HG03175 (cell line): ENCODE measurements around the gene PPL.
"Not testable (repeated sequence)": the region's sequence is repeated elsewhere in the genome, so short reads cannot be mapped to it uniquely, and the experiment has no call there.

Experiments used
- ATAC-seq: cut with Tn5 transposase; IDR thresholded peaks from one replicate; pipeline ENCODE4 v1.9.1; 2021; ENCODE audit warnings: mild to moderate bottlenecking, moderate library complexity; ENCODE audit not compliant: unreplicated experiment

The PPL gene, protein sequence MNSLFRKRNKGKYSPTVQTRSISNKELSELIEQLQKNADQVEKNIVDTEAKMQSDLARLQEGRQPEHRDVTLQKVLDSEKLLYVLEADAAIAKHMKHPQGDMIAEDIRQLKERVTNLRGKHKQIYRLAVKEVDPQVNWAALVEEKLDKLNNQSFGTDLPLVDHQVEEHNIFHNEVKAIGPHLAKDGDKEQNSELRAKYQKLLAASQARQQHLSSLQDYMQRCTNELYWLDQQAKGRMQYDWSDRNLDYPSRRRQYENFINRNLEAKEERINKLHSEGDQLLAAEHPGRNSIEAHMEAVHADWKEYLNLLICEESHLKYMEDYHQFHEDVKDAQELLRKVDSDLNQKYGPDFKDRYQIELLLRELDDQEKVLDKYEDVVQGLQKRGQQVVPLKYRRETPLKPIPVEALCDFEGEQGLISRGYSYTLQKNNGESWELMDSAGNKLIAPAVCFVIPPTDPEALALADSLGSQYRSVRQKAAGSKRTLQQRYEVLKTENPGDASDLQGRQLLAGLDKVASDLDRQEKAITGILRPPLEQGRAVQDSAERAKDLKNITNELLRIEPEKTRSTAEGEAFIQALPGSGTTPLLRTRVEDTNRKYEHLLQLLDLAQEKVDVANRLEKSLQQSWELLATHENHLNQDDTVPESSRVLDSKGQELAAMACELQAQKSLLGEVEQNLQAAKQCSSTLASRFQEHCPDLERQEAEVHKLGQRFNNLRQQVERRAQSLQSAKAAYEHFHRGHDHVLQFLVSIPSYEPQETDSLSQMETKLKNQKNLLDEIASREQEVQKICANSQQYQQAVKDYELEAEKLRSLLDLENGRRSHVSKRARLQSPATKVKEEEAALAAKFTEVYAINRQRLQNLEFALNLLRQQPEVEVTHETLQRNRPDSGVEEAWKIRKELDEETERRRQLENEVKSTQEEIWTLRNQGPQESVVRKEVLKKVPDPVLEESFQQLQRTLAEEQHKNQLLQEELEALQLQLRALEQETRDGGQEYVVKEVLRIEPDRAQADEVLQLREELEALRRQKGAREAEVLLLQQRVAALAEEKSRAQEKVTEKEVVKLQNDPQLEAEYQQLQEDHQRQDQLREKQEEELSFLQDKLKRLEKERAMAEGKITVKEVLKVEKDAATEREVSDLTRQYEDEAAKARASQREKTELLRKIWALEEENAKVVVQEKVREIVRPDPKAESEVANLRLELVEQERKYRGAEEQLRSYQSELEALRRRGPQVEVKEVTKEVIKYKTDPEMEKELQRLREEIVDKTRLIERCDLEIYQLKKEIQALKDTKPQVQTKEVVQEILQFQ (N-terminal part only)

DNA sequence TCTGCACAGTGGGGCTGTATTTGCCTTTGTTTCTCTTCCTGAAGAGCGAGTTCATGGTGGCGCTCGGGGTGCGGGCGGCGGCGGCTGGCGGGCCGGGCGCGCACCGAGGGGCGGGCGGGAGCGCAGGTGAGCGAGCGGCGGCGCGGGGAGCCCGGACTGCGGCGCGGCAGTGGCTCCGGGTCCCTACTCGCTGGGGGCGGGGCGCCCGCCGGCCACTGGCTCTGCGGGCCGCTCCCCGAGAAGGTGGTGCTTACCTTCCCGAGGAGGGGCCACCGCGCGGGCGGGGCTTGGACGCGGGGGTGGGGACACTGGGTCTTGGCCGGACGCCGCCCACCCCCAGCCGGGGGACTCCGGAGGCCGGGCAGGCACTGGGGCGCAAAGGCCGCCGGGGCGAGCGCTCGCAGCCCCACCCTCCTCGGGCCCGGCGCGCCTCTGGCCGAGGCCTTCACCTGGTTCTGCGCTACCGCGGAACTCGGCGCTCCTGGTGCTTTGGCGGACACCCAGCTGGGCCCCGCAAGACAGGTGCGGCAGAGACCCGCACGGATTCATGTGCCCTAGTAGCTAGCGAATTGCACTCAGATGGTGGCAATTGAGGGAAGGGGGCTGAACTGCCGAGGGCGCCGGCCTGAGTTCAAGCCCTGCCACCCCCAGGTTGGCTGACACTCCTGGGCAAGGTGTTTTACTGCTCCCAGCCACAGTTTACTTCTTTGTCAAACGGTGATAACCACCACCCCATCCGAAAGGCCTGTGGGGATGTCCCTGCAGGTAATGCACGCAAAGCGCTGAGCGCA, at the start of gene PPL:
PPL (minus strand) TSS at position 158 of the 791 bp plus-strand sequence; CDS start at position 55, 103 bp downstream.
- no peak for ATAC-seq

DNA sequence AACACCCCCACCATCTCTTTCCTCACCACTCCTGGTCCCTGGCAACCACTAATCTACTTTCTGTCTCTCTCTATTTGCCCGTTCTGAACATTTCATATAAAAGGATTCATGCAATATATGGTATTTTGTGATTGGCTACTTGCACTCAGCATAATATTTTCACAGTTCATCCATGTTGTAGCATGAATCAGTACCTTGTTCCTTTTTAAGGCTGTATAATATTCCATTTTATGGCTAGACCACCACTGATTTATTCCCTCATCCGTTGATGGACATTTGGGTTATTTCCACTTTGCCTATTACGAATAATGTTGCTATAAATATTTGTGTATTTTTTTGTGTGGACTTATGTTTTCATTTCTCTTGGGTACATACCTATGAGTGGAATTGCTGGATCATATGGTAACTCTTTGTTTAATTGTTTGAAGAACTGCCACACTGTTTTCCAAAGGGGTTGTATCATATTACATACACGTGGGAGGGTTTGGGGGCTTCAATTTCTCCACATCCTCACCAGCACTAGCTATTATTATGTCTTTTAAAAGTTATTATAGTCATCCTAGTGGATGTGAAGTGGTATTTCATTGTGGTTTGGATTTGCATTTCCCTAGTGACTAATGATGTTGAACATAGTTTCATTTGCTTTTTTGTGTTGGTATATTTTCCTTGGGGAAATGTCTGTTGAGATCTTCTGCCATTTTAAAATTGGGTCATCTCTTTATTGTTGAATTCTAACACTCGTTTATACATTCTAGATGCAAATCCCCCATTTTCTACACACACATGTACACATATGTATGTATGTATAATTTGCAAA, 47.4 kb upstream of the PPL start:
- ATAC-seq, result no peak

DNA sequence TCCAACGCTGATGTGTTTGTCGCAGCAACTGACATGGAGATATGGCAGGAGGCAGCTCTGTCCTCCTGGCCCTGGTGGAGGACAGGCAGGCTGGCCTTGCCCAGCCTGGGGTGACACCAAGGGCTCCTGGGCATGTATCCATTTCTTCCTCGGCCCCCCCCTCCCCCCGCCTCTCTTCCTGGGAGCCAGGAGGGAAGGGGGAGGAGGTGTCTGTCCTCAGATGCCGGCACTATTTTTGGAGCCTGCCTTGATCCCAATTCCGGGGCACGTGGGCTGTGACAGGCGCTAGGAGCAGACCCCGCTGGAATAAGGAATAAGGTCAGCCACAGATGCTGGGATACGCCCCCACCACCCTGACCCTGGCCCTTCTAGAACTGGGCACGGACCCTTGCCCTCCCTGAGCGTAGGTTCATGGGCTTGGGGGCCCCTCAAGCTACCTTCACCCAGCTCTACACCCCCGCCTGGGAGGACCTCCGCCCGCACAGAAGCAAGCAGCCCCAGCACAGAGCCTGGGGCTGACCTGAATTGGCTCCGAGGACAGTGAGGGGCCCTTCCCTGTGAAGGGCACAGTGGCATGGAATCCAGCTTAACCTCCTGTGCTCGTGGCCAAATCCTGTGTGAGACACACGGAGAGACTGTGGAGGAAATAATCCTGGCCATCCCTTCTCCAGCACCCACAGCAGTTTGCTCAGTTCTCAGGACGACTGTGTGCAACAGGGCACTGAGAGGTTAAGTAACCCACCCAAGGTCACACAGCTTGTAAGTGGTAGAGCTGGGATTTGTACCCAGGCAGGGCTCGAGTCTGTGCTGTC, 45.3 kb upstream of the PPL start:
- no peak for ATAC-seq

DNA sequence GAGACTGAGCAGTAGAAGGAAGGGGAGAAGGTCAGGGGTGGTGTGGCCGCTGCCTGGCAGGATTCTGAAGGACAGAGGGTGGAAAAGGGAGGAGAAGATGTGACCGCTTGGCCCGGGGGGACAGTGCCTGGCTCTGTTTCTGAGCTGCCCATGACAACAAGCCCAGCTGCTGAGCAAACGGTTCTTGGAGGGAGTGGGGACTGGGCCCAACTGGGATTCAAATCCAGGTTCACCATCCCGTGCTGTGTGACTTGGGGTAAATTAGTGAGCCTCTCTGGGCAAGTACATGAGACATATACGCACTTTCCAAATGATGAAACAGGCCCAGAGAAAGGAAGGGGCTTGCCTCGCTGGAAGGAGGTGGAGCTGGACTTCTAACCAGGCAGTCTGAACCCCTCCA, 44.5 kb upstream of the PPL start:
- no peak for ATAC-seq

DNA sequence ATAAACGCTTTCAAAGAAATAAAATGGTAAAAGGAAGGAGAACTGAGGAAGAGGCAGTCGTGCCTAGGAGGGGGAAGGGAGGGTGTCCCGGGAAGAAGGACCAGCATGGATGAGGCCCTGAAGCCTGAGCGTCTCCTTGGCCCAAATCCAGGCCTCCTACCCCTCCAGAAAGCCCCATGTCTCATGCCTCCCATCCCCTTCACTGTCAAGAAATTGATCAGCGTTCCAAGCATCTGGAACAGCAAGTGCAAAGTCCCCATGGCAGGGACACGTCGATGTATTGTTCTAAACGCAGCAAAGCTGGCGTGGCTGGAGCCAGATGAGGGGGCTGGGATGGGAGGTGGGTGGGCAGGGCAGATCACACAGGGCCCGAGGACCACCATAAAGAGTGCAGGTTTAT, 43.7 kb upstream of the PPL start:
- no peak for ATAC-seq

DNA sequence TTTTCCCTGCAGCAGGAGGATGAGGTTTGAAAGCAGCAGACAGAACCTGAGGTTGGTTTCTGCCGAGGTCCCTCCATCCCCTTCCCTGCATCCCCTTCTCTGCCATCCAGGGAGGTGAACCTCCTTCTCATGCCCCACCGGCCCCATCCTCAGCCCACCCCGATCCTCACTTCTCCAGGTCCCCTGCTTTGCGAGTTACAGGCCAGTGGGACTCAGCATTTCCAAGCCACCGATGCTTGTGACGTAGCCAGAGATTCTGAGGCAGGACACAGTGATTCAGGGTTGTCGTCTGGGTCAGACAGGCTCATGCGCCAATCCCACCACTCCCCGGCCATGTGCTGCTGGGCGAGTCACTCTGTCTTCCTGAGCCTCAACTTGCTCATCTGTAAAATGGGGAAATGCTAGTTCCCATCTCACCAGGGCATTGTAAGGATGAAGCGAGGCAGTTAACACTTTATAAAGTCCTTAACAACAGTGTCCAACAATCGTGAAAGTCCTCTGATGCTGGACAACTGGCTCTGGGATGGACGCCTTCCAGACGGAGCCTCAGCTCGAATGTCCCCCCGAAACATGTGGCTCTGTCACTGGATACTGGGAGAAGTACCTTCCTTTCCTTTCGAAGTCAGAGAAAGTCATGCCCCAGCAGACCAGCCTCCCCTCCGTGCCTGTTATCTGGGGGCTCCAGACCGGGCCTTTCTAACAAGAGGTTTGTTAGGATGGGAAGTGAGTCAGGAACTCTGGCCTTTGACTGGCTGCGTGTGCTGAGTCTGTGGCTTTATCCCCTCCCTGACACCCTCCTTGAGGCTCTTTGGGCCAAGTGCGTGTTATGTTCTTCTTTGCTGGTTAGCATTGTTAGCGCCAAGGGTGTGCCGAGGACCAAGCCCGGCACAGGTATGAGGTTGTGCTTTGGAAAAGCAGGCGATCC, 43.0 kb upstream of the PPL start:
- no peak for ATAC-seq

DNA sequence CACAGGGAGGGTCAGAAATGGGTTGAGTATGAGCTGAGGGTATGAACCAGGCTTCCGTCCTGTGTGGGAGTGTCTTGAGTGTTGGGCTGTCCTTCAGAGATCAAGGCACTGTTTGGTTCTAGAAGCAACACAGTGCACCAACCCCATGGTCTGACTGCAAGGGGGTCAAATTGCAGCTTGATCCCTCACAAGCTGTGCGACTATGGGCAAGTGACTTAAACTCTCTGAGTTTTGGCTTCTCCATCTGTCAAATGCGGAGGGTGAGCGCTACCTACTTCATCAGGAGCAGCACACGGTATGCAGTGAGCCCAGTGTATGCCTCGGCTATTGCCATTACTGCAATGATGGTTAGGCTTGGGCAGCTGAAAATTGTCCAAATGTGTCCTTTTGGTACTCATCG, 42.2 kb upstream of the PPL start:
- ATAC-seq, result no peak

DNA sequence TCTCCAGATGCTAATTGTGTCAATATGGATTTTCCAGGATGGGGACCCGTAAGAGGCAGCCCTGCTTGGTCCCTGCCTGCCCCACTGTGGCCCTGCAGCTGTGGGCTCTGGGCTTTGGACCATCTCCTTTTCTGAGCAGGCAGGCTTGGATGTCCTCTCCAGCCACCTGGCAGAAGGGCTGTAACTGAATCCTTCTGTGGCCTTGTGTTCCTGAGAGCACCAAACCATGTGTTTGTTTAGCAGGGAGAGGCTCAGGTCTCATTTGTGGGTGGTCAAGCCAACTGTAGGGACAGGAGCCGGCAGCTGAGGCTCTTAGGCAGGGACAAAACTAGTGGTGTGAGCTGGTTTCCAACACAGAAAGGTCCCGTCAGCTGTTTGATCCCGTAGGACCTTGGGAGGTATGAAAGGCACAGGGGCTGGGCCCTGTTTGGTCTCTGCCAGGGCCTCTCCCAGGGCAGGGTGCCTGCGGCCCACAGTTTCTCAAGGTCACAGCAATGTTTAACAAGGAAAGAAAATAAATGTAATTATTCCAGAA, 39.7 kb upstream of the PPL start:
- no peak for ATAC-seq

DNA sequence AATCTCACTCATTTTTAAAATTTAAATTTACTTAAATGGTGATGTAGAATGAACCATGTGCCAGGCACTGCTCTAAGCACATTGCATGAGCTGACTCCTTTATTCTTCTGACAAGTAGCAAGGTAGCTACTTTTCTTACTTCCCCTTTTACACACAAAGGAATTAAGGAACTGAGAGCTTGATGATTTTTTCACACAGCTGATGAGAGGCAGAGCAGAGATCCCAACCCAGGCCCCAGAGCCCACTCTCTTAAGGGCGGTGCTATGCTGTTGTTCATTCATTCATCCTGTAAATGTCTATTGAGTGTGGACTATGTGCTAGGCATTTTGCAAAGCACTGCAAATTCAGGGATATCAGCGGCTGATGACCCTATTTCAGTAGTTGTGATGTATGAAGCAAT, 39.1 kb upstream of the PPL start:
- ATAC-seq, result peak; percentile 95

DNA sequence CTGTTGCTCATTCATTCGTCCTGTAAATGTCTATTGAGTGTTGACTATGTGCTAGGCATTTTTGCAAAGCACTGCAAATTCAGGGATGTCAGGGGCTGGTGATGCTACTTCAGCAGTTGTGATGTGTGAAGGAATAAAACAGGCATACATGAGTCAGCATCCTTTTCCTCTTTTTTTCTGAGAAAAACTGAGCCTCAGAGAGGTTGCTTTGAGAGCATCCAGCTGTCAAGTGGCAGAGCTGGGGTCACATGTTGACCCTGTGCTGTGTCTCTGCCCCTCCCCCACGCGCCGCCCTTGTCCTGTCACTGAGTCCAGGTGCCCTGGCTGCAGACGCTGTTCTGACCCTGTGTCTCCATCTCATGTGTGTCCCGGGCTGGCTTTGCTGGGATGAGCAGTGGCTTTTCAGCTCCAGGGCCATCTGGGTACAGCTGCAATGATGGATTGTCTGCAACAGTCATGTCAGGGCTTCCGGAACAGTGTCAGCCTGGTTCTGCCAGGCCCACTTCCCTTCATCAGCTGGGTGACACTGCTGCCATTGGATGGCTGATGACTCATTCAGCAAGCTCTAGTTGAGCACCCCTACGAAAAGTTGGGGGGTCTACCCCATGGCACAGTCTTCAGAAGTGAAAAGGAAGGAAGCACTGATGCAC, 36.1 kb upstream of the PPL start:
- ATAC-seq, result no peak

DNA sequence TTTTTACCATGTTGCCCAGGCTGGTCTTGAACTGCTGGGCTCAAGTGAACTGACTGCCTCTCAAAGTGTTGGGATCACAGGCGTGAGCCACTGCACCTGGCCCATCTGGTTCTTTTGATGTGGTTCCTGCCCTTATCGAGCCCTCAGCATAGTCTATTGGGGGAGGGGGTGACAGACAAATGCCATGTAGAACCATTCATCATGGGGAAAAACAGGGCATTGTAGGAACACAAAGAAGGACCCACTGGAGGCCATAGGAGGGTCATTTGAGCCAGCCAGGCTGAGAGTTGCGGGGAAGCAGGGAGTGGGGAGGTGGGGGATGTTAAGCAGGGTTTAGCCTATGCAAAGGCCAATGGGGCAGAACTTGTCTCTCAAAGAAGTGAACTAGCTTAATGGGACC, 33.1 kb upstream of the PPL start:
- ATAC-seq, result no peak

DNA sequence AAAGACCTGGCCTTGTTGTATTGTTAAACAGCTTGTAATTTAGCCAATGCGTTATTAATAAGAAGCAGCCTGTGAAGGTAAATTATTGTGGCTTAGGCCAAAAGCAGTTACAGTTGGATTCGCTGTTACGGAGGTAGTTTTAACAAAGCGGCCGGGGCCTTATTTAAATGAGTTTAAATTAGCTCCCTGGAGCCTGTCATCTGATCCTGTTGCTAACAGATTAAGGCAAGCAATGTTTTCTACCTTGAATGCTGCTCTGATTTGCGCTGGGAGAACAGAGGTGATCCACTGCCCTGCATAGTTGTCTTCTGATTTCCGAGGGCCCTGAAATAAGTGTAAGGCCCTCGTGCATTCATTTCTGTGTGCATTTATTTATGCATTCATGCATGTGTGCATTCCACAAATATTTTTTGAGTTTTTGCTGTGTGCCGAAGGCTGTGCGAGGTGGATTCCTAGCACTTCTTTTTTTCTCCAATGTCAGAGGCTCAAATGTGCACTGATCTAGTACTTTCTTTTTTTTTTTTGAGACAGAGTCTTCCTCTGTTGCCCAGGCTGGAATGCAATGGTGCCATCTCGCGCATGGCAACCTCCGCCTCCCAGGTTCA, 32.0 kb upstream of the PPL start:
- no peak for ATAC-seq

DNA sequence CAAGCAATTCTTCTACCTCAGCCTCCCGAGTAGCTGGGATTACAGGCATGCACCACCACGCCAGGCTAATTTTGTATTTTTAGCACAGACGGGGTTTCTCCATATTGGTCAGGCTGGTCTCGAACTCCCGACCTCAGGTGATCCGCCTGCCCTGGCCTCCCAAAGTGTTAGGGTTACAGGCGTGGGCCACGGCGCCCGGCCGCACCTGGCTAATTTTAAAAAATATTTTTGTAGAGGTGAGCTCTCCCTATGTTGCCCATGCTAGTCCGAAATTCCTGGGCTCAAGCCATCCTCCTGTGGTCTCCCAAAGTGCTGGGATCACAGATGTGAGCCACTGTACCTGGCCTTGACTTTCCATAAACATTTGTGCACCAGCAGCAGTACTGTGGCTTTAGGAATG, 31.3 kb upstream of the PPL start:
- not testable (repeated sequence) for ATAC-seq

DNA sequence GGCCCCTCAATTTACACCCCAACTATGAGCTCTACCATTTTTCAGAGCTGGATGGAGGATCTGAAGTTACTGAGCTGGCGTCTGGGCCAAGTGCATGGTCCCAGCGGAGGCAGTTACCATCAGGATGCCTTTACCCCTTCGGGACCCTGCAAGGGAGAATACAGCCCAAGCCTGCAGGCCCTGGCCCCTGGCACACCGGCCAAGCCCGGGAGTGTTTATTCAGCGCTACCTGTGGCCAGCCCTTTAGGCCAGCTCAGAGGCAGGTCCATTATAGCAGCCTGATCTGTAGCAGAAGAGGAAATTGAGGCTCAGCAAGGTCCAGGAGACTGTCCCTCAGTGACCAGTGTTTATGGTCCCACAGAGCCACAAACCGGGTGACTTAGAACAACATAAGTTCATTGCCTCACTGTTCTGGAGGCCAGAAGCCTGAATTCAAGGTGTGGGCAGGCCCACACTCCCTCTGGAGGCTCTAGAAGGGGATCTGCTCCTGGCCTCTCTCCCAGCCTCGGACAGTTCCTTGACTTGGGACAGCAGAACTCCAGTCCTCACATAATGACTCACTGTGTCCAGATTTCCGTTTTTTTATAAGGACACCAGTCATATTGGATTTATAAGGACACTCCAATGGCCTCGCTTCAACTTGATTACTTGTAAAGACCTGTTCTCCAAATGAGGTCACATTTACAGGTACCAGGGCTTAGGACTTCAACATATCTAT, 29.9 kb upstream of the PPL start:
- ATAC-seq, result no peak

DNA sequence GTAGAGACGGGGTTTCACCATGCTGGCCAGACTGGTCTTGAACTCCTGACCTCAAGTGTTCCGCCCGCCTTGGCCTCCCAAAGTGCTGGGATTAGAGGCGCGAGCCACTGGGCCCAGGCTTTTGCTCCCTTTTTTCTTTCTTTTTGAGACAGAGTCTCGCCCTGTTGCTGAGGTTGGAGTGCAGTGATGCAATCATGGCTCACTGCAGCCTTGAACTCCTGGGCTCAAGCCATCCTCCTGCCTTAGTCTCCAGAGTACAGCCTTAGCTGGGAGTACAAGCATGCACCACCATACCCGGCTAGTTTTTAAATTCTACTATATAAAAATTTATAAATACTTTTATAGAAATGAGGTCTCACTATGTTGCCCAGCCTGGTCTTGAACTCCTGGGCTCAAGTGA, 26.6 kb upstream of the PPL start:
- ATAC-seq, result not testable (repeated sequence)

DNA sequence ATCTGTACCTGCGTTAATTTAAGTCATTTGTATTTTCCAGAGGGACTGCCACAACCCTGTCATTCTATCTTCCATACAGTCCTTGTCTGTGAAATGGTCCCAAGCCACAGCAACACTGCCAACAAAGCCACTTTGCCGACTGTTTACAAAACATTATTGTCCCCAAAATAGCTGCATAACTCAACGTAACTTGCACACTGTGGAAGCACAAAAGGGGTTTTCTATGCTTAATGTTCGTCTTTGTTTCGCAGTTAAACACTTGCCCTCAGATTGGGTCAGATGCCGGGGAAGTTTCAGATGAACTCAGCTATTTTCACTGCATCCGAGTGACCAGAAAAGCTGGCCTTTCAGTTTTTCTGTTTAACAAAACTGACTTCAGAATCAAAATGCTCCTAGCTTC, 25.8 kb upstream of the PPL start:
- no peak for ATAC-seq
